Osteocyte (in vitro differentiated cells): ENCODE data around the gene IRX4. TPM values are rescaled to one million over a fixed set of nuclear protein-coding genes. Genes with fewer than 3 reads are reported as not detected.

Experiments used
- DNase-seq: peaks from one replicate; pipeline ENCODE4 v3.0.0; 2021; ENCODE audit warnings: mixed read lengths; ENCODE audit not compliant: unreplicated experiment; ENCODE audit errors: extremely low spot score
- H3K27ac Mint-ChIP-seq: one replicate; pipeline ENCODE4 v1.8.0; 2021; ENCODE audit warnings: mild to moderate bottlenecking, mixed read lengths; ENCODE audit not compliant: unreplicated experiment
- H3K27me3 Mint-ChIP-seq: one replicate; pipeline ENCODE4 v1.8.0; 2021; ENCODE audit warnings: mixed read lengths; ENCODE audit not compliant: unreplicated experiment
- H3K36me3 Mint-ChIP-seq: one replicate; pipeline ENCODE4 v1.8.0; 2021; ENCODE audit warnings: mixed read lengths; ENCODE audit not compliant: unreplicated experiment
- H3K4me1 Mint-ChIP-seq: one replicate; pipeline ENCODE4 v1.8.0; 2021; ENCODE audit warnings: mixed read lengths; ENCODE audit not compliant: unreplicated experiment
- H3K4me3 Mint-ChIP-seq: one replicate; pipeline ENCODE4 v1.8.0; 2021; ENCODE audit warnings: mild to moderate bottlenecking, moderate library complexity, mixed read lengths; ENCODE audit not compliant: unreplicated experiment
- H3K9me3 Mint-ChIP-seq: one replicate; pipeline ENCODE4 v1.8.0; 2021; ENCODE audit warnings: mixed read lengths; ENCODE audit not compliant: unreplicated experiment
- total RNA-seq: library from RNA; stranded (reverse); gene quantifications from 2 replicates; pipeline ENCODE4 v1.2.1, GENCODE V29; 2021
- TF ChIP-seq, protein P1 (sequence below): fragments of 200-600 bp; sonication (generic); IDR thresholded peaks from 2 replicates; pipeline ENCODE4 v1.5.0; 2021; ENCODE audit warnings: antibody characterized with exemption, mild to moderate bottlenecking, moderate library complexity

Gene IRX4
- total RNA-seq, 1 donor from 2014 or later: not detected

DNA sequence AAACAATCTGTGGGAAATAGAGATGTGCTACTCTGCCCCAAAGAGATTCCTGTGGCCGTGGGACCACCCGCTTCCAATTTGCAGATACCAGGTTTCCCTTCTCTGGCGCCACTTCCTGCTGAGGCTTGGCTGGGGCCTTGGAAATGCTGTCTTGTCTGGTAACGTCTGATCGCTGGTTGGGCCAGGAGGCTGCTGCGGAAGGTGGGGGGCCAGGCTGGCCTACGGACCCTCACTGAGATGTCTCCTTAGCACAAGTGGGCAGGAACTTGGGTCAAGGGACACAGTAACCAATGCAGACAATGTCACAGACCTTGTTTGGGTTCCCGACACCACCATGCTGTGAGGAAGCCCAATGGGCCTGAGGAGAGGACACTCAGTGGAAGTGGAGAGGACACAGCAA, 31.7 kb upstream of the IRX4 start:
- no peaks in the 10 kb centered on the region for H3K9me3 Mint-ChIP-seq
- no peaks in the 10 kb centered on the region for H3K27me3 Mint-ChIP-seq
- H3K4me3 Mint-ChIP-seq: no peak overlapping the region
- no peak overlapping the region for H3K27ac Mint-ChIP-seq
- TF ChIP-seq, protein P1, sequence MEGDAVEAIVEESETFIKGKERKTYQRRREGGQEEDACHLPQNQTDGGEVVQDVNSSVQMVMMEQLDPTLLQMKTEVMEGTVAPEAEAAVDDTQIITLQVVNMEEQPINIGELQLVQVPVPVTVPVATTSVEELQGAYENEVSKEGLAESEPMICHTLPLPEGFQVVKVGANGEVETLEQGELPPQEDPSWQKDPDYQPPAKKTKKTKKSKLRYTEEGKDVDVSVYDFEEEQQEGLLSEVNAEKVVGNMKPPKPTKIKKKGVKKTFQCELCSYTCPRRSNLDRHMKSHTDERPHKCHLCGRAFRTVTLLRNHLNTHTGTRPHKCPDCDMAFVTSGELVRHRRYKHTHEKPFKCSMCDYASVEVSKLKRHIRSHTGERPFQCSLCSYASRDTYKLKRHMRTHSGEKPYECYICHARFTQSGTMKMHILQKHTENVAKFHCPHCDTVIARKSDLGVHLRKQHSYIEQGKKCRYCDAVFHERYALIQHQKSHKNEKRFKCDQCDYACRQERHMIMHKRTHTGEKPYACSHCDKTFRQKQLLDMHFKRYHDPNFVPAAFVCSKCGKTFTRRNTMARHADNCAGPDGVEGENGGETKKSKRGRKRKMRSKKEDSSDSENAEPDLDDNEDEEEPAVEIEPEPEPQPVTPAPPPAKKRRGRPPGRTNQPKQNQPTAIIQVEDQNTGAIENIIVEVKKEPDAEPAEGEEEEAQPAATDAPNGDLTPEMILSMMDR: no peak
- DNase-seq: no peak
- no peaks in the 10 kb centered on the region for H3K4me1 Mint-ChIP-seq
- no peaks in the 10 kb centered on the region for H3K36me3 Mint-ChIP-seq

DNA sequence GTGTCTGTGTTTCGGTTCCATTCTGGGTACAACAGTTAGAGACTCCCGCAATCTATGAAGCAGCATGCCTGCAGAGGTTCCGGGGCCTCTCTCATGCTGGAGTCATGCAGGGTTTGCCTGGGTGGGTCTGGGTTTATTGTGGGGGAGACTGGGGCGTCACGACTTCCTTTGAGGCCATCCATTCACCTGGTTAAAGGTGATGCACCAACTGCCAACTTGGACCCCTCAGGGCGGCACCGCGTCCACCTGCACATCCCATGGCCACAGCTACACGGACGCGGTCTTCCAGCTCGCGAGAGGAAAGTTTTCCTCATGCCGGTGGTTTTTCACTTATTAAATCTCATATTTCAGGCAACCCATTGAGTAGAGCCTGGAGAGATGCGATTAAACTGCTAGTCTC, 30.9 kb upstream of the IRX4 start:
- H3K9me3 Mint-ChIP-seq: no peaks in the 10 kb centered on the region
- no peak overlapping the region for H3K4me3 Mint-ChIP-seq
- DNase-seq: no peak
- TF ChIP-seq, protein P1: no peak
- no peak overlapping the region for H3K27ac Mint-ChIP-seq
- no peaks in the 10 kb centered on the region for H3K36me3 Mint-ChIP-seq
- H3K27me3 Mint-ChIP-seq: no peaks in the 10 kb centered on the region
- no peaks in the 10 kb centered on the region for H3K4me1 Mint-ChIP-seq

DNA sequence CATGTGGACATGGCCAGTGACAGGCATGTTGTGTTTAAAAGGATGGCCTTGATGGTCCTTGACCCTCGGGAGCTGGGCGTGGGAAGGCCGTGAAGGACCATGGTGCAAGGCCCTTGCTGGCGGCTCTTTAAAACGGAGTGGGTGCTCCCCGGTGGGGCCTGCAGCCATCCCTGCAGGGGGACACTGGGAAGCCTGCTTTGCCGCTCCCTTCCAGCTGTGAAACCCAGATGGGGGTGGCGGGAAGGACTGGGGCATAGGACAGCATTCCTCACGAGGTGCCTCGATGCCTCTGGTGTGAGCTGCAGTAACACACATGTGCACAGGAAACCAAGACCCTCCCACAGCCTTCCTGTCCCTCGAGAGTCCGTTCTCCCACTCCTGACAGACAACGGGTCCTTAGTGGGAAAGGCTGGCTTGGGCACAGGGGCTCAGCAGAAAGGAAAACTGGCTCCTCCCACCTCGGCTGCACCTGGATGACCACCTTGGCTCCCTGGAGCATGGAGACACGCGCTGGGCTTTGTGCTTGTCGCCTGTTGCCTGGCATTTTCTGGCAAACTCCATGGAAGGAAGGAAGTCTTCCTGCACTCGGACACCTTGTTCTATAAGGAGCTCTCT, 30.3 kb upstream of the IRX4 start:
- Mint-ChIP-seq H3K27me3 (no peaks in the 10 kb centered on the region), H3K4me1 (no peaks in the 10 kb centered on the region), H3K36me3 (no peaks in the 10 kb centered on the region), H3K4me3 (no peak overlapping the region), H3K9me3 (no peaks in the 10 kb centered on the region), H3K27ac (no peak overlapping the region)
- no peak for DNase-seq
- TF ChIP-seq, protein P1: no peak

DNA sequence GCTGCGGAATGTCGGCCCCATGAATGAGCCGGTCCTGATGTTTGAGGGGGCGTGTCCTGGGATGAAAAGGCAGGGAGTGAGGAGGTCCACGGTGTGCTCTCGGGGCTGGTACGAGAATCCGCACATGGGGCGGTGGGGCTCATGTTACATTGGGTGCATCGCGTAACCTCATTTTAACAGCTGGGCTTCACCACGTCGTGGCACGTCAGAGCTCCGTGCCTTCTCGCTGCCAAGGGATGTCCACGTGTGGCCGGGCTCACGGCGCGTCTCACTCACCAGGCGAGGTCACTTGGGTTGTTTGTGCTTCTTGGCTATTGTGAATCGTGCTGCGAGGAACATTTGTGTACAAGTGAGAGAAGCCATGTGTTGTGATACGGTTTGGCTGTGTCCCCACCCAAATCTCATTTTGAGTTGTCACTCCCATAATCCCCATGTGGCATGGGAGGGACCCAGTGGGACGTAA, 29.1 kb upstream of the IRX4 start:
- Mint-ChIP-seq H3K4me3 (no peak overlapping the region), H3K4me1 (no peaks in the 10 kb centered on the region), H3K27me3 (no peaks in the 10 kb centered on the region), H3K36me3 (no peaks in the 10 kb centered on the region), H3K9me3 (no peaks in the 10 kb centered on the region), H3K27ac (no peak overlapping the region)
- DNase-seq: no peak
- TF ChIP-seq, protein P1: no peak

DNA sequence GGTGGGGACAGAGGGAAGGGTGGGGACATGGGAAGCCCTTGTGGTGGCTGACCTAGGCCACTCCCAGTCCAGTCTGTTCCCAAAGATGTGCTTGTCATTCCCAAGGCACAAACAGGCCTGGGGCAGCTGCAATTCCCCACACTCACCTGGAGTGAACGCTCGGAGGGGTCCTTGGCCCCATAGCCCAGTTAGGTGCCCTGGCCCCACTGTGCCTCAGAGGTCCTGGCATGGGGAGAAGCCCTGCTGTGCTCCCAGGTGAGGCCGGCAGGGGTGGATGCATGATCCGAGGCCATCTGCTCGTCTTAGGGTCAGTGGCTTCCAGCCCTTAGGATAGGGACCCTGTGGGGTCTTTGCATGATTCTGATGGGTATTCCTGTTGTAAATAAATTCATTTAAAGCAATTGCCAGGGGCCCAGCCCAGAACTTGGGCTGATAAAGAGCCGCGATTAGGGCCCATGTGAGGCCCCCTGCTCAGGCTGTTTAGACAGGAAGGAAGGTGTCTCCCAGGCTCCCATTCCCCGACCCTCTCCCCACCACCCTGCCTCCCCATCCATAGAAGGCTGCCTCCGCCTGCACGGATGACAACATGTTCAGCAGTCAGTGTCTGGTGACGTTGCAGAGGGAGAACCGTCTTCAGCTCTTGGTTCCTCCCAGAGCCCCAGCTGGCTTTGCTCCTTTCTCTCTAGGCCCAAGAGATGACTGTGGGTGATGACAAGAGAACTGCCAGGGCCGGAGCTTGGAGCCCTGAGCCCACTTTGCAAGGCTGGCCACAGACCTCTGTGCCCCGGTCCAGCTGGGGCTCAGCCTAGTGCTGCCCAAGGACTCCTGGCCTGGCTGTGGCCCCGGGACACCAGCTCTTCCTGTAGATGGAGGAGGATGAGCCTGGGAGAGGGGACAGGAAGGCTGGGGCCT, 28.4 kb upstream of the IRX4 start:
- Mint-ChIP-seq H3K27me3 (no peaks in the 10 kb centered on the region), H3K36me3 (no peaks in the 10 kb centered on the region), H3K4me3 (no peak overlapping the region), H3K4me1 (no peaks in the 10 kb centered on the region), H3K9me3 (no peaks in the 10 kb centered on the region), H3K27ac (no peak overlapping the region)
- TF ChIP-seq, protein P1: no peak
- no peak for DNase-seq
